Measurements from ENCODE around the gene RNF103.

RNF103 gene

DNA sequence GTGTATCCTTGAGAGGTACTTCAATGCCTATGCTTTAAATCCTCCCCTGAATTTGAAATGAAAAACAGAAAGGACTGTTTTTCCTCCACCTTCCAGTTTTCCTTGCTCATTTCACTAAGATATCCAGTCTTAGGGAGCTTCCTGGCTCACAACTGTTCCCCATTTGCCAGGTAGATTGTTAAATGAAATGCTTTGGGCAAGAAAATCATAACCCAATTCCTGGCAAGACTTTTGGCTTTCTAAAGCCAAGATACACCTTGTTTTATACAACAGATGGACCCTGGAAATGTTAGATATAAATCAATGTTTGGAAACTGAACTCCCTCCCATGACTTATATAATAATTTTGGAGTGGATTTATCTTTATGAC lies 56.9 kb downstream of the RNF103 start:
- DNase-seq (ENCODE audit: low read depth in 2 of 2), result no peak

DNA sequence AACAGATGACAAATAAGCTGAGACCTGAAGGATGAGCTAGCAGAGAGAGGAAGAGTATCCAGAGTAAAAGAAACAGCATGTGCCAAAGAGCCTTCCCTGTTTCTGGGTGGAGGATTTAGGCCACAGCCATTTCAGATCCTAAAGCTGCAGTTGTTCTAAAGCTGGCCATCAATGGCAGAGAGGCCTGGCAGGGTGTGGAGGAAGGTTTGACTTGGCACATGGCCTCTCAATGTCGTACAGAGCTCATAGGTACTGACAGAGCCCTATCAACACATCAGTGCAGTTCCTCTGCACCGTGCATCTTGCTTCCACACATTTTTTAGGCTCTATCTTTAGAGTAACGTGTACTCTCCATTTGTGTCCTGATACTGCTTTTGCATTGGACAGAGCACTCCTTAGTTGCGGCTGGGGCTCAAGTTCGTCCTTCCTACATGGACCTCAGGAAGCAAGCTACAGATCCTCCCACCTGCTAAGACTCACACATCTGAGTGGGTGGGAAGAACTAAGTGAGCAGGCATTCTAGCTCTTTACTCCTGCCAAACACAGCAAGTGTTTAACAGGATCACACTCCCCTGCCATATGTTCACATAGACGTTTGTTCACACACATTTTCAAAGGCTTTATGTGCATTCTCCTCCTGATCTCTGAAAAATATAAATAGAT lies 57.4 kb downstream of the RNF103 start:
- no peak for DNase-seq (ENCODE audit: low read depth in 2 of 2)

DNA sequence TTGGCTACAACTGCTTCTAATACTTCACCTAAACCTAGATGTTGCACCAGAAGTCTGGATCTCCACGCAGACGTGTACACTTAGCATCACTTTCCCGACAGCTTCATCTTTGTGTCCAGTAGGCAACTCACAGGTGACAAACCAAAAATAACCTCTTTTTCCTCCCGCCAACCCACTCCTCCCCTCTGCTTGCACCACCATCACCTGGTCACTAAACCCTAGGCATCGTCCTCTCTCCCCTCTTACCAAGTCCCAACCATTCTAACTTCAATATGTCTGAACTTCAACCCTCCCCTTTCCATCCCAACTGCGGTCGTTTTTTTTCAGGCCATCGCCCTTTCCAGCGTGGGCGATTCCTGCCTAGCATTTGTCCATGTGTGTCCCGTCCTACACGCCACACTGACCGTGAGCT lies 60.0 kb downstream of the RNF103 start:
- DNase-seq (ENCODE audit: low read depth in 2 of 2), result no peak

DNA sequence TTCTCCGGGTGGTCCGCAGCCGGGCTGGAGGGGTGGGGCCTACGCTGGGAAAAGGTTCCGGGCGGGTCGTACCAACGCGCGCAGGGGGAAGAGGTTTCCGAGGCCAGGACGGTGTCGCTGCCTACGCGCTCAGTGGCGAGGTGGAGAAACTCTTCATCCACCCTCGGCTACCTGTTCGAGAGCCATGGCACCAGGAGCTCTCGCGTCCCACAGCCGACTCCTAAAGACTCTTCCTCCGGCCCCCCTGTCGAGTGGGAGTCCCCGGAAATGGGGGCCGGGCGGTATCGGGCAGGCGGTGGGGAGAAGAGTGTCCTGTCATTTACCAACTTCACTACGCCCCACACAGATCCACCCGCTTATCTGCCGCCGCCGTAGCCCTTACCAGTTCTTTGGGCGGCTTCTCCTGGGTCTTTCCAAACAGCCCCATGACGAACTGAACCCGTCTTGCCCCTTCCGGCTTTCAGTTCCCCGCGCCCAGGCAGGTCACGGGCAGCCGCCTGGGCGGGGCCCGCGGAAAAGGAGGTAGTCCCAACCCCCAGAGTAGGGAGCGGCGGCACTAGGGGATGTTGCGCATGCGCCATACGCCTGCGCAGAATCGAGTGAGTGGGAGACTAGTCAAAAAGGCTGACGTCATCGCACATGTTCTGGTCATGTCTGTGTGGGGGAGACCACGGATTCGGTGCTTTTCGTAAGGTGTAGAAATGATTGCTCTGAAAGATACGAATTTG lies 60.6 kb downstream of the RNF103 start, which contains the start of gene CHMP3:
Gene CHMP3 (minus strand): TSS at position 522 of the 728 bp plus-strand sequence. CDS start 95 bp downstream, at position 427.
- peak; percentile 83 to 90 for DNase-seq (ENCODE audit: low read depth in 2 of 2)

DNA sequence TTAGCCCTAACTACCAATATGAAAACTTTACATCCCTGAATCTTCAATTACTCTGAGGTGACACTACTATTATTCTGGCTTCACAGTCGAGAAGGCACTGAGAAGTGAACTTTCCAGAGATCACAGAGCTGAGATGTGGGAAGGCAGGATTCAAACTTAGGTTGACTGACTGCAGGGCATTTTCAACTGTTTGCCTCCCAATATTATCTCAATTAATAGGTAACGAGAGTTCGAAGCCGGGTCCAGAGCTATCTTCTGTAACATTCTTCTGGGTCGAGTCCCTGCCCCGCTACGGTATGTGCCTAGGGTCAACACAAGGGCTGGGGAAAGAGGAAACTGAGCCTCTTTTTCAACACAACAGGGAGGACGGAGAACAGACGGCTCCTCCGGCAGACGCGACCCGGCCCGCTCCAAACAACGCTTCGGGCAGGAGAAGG lies 61.2 kb downstream of the RNF103 start:
- no peak for DNase-seq (ENCODE audit: low read depth in 2 of 2)

DNA sequence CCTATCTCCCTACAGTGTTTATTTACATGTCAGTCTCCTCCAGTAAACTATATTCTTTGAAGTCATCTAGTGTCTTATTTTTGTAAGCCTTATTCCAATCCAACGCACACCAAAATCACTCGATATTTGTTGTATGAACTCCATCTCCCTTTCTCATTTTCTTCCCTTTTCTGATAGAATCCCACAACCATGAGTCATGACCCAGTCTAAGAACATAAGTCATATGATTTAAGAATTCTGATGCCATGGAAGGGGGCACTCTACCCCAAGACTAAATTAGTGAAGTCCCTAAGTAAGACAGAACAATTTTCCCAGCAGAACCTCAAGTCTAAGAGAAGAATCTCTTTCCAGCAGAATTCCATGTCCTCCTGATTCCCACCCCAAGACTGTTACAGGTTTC lies 65.8 kb downstream of the RNF103 start:
- DNase-seq (ENCODE audit: low read depth in 2 of 2), result no peak

DNA sequence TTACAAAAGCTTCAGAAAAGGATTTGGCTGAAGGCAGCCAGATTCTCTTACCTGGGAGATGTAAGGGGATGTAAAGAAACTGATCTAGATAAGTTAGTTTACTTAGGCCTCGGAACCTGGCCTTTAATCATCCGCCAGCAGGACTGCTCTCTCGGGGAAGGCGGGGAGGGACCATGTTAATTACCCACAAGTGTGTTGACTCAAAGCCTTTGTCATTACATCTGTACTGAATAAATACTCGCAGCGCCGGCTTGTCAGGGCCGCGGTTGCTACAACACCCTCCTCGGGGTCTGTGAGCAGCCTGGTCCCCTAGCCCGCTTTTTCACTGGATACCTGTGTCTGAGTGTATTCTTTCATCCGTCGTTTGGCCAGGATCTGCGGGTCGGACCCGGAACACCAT lies 67.2 kb downstream of the RNF103 start:
- no peak for DNase-seq (ENCODE audit: low read depth in 2 of 2)

Measured in stimulated activated CD8-positive, alpha-beta memory T cell treated with anti-CD3 and anti-CD28 coated beads, Interleukin-7, amount 100 ng/mL, for 1 hour (primary cell).